Skeletal muscle cell (primary cell): ENCODE data around the gene ECT2.
"Not testable (repeated sequence)": the region's sequence is repeated elsewhere in the genome, so short reads cannot be mapped to it uniquely, and the experiment has no call there.

Experiments
- DNase-seq: peaks from one replicate; pipeline ENCODE4 v3.0.0-alpha.2; 2010; ENCODE audit warnings: low read depth
- H3K4me3 ChIP-seq: 2 replicates; pipeline ENCODE4 v1.5.1; 2011; ENCODE audit warnings: low read depth, mild to moderate bottlenecking, control low read depth, low read length, moderate library complexity

Gene ECT2

DNA sequence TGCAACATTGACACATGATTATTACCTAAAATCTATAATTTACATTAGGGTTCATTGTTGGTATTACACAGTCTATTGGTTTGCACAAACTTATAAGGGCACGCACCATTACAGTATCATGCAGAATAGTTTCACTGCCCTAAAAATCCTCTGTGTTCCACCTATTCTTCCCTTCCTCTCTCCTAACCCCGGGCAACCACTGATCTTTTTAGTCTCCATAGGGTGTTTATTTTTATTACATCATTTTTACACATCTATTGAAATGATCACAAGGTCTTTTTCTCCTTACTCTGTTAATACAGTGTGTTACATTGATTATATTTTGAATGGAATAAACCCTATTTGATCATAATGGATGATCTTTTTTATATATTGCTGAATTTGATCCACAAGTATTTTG is 15.5 kb upstream of the ECT2 start:
- H3K4me3 ChIP-seq = no peak overlapping the region
- no peak for DNase-seq

DNA sequence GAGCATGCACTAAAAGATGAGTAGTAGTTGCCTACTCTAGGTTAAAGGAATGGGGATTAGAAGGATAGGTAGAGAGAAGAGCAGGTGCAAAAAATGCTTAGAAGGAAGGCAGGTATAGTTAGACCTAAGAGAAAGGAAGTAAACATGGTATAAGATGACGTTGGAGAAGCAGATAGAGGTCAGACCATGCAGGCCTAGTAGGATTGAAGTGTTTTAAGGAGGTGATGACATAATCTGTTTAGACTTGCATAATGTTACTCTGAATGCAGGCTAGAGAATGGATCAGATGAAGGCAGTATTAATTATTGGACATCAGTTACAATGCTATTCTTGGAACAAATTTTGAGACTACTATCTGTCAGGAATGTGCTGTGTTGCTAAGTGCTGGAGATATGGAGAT is 11.1 kb upstream of the ECT2 start:
- no peak overlapping the region for H3K4me3 ChIP-seq
- DNase-seq = no peak

DNA sequence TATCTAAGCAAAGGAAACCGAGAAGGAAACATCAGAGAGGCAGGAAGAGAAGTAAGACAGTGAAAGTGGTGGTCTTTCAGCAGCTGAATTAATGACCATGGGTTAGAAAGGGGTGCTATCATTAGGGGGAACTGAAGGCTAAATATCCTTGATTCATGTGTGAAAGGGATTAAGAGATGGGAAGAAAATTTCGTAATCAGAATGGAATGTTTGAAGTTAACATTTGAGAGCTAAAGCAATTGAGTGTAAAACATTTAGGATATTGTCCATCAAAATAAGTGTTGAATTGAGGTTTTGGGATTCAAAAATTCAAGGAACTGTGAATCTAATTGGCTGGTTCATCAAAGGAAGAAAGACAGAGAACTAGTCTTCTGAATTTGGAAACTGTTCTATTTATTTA is 4.1 kb upstream of the ECT2 start:
- no peak for DNase-seq

DNA sequence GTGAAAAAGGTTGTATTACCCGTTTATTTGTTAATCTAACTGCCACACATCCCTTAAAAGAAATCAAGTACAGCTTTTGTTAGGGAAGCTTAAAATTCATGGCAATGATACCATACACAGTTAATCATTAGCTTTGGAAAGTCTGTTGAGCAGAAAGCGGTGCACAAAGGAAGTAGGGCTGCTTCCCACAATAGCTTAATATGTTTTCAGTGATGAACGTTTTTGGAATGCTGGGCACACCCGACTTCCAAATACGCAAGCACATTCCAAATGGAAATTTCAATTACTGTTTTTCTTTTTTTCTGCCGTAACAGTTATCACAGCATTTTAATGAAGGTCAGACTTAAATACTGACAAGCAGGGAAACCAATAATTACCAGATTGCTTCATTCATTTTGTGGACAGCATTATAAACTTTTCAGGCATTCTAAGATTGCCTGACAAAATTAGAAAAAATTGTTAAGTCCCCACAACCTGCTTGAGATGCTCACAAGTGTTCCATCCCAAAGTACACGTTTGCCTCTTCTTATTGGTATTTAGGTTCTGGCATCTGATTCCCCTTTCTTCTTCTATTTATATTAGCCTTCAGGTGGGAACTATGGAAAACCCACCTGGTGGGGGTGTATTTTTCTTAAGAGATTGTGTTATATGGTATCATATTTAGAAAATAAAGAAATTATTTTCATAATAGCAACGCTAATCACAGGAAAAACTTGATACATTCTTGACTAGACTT is 1.1 kb upstream of the ECT2 start:
- H3K4me3 ChIP-seq = peak overlapping the region; percentile 96
- peak; percentile 76 for DNase-seq

More for the DNA sequence above, 4.1 kb upstream of the ECT2 start:
- no peak overlapping the region for H3K4me3 ChIP-seq

DNA sequence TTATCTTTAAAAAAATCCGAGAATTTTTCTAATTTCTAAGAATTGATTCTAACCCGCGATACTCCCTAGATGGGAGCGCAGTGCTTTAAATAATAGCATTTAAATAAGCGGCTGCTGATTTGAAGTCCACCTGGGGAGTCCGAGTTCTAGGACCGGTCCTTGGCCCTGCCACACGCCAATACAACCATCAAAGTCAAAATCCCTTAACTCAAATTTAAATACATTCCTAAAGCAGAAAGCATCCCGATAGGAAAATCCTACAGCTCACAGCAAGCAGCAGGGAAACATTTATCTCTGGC is 508 bp upstream of the ECT2 start:
- no peak for DNase-seq
- peak overlapping the region; percentile 96 for H3K4me3 ChIP-seq

DNA sequence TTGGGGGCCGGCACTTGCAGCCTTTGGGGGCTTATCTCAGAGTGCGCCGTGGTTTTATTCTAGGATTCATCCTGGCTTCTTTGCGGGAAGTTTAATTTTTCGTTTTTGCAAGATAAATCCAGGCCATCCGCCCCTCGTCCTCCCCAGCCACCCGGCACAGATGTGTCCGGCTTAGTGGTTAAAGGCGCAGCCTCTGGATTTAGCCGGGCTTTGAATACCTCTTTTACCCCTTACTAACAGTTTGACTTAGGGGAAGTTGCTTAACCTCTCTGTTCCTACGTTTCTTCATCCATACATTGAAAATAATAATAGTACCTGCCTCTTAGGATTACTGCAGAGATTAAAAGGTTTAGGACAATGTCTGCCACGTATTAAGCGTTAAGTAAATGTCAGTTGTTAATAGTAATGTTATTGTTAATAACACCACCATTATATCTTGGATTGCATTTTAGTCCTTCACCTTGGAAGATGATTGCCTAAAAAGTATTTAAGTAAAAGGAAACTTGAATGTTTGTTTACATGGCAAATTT is 714 bp downstream of the ECT2 start:
- peak overlapping the region; percentile 96 for H3K4me3 ChIP-seq
- no peak for DNase-seq

DNA sequence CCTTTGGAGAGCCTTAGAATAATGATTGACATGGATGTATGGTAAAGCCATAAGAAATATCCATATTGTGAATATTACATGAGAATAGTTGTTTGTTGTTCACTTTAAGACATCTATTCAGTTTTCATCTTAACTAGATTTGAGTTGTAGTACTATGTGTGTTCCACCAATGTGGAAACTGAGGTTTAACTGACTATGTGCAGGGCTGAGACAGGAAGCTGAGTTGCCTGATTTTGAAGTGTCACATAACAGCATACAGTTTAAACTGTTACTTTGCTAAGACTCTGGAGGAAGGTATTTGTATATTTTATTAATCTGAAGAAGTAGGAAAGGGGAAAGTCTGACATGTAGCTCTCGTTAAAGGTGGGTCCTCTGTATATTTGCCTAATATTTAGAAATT is 2.1 kb downstream of the ECT2 start:
- DNase-seq = no peak
- H3K4me3 ChIP-seq = no peak overlapping the region

DNA sequence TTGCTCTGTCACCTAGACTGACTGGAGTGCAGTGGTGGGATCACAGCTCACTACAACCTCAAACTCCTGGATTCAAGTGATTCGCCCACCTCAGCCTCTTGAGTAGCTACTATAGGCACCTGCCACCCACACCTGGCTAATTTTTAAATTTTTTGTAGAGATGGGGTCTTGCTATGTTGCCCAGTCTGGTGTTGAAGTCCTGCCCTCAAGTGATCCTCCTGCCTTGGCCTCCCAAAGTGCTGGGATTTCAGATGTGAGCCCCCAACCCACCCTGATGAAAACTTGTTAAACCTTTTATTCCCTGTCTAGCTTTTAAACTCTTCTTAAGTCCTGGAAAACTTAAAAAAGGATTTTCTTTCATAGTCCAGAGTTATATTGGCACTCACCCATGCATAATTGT is 2.6 kb downstream of the ECT2 start:
- no peak overlapping the region for H3K4me3 ChIP-seq
- DNase-seq = no peak

DNA sequence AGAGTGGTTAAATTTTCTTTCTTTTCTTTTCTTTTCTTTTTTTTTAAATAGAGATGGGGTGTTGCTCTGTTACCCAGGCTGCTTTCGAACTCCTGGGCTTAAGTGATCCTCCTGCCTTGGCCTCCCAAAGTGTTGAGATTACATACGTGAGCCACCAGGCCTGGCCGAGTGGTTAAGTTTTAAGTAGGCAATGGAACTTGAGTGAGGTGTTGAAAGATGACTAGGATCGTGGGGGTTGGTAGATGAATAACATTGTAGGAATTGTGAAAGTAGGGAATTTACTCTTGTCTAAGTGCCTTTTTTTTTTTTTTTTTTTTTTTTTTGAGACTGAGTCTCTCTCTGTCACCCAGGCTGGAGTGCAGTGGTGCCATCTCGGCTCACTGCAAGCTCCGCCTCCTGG is 9.9 kb downstream of the ECT2 start:
- DNase-seq = peak; percentile 65
- H3K4me3 ChIP-seq = not testable (repeated sequence)

DNA sequence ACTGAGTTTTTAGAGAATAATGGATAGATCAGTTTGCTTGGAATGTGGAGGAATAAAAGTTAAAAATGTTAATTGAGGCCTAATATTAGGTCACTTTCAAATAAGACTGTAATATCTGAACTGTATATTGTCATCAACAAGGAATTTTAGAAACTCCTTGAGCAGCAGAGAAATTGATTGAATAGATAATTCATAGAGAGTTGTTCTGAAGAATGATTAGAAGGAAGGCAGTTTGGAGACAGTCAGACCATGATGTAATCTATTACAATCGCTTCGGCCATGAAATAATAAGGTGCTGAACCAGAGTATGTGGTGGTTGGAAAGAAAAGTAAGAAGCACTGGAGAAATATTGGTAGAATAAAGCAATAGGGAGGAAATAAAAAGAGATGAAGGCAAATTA is 15.7 kb downstream of the ECT2 start:
- DNase-seq = no peak
- no peak overlapping the region for H3K4me3 ChIP-seq

DNA sequence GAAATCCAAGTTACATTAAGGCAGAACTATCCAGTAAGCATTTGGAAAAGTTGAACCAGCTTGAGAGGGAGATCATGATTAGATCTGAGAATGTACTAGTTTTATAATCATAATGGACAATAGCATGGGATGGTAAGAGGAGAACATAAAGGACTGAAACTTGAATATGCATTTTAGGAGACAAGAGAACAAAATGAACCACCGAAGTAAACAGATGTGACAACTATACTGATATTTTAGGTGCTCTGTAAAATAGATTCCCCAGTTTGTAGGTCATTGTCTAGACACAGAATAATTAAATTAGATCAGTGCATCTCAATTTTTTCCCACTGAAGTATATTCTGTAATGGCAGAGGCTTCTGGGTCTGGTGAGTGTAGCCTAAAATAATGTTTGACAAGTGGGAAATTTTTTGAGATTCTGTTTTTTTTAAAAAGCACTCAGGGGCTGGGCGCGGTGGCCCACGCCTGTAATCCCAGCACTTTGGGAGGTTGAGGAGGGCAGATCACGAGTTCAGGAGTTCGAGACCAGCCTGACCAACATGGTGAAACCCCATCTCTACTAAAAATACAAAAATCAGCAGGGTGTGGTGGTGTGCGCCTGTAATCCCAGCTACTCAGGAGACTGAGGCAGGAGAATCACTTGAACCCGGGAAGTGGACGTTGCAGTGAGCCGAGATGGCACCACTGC is 16.3 kb downstream of the ECT2 start:
- no peak for DNase-seq
- no peak overlapping the region for H3K4me3 ChIP-seq

DNA sequence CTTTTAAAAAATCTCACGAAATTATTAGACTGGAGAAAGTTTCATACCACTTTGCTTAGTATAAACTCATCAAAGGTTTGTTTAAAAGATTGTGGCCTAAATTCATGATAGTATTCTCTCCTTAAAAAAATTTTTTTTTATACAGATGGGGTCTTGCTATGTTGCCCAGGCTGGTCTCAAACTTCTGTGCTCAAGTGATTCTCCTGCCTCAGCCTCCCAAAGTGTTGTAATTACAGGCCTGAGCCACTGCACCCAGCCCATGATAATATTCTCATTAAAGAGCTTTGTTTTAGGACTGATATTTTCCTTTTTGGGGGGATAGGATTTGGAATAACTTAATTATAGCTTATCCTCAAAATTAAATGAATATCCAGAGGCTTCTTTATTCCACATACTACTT is 19.9 kb downstream of the ECT2 start:
- H3K4me3 ChIP-seq = no peak overlapping the region
- no peak for DNase-seq

DNA sequence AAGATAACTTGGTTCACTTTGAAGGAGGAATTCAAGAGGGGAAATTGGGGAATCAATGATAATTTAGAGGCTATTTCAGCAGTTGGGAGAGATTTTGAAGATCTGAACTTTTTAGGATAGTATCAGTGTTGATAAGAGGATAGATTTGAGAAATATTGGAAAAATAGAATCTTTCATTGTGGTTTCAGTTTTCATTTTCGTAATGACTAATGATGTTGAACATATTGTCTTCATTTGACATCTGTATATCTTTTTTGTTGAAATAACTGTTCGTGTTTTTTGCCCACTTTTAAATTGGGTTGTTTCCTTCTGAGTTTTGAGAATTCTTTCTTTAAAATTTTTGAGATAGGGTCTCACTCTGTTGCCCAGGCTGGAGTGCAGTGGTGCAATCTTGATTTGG is 21.1 kb downstream of the ECT2 start:
- DNase-seq = no peak
- H3K4me3 ChIP-seq = no peak overlapping the region

DNA sequence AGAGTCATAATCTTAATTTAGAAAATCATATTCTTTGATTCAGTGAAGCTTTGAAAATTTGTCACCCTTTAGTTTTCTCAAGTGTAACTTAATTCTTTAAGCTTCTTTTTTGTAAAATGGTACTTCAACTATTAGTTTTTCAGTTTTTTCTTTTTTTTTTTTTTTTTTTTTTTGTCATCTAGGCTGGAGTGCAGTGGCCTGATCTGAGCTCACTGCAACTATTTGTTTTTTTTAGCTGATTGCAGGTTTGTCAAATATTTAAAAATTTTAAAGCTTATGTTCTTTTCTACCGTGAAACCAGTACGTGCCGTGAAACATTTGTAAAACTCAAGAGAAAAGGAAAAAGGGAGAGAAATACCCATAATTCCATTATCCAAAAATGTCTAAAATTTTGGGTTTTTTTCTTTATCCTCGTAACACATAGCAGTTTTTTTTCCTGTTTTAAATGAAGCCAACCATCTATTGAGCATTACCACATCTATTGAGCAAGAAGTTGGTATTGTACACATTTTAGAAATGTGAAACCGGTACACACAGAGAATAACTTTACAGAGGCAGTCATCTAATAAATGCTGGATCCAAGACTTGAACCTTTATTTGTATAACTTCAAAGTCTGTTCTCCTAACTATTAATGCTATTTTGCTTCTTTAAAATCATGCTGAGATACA is 25.7 kb downstream of the ECT2 start:
- DNase-seq = no peak
- H3K4me3 ChIP-seq = no peak overlapping the region

DNA sequence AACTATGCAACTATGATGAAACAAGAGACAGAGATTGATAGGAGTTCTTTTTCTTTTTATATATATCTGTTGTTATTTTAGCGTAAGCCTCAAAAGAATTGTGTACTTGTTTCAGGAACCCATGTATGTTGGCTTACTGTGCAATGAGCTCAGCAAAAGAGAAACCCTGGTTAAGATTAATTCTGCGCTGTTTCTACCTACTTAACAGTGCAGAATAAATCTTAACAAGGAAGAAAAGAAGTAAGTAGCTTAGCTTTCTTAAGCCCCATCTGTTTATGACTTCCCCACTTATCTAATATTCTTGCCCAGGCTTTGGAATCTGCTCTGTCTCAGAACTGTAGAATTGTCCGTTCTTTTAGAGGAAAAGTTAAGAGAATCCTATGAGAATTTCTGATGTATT is 27.4 kb downstream of the ECT2 start:
- DNase-seq = no peak
- no peak overlapping the region for H3K4me3 ChIP-seq

DNA sequence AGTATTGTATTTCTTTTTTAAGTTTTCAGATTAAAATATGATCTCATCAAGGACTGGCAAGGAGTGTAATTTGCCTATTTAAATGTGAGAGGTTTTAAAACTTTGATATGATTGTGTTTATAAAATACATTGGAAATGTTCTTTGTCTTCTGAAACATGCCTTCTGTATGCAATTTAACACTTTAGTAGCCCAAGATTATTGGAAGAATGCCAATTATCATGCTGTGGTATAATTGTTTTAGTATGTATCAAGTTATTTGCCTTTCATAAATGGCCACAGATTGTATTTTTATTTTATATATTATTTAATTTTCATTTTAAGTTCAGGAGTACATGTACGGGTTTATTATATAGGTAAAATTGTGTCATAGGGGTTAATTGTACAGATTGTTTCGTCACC is 31.7 kb downstream of the ECT2 start:
- no peak for DNase-seq
- no peak overlapping the region for H3K4me3 ChIP-seq

DNA sequence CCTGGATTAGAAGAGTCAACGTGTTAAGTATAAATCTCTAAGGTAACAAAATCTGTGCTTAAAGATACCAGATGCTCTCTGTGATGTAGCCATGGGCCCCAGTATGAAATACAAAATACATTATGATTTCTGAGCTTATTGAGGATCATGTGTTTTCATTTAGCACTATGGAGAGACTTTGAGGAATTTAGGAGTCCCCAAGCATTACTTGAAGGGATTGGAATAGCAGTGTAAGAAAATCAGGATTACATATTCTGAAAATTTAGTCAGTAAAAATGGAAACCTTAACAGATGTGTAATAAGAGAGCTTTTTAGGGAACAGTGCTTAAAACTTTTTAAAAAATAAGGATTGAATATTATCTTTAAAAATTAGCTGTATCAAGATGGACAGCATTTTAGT is 35.5 kb downstream of the ECT2 start:
- no peak overlapping the region for H3K4me3 ChIP-seq
- DNase-seq = no peak

DNA sequence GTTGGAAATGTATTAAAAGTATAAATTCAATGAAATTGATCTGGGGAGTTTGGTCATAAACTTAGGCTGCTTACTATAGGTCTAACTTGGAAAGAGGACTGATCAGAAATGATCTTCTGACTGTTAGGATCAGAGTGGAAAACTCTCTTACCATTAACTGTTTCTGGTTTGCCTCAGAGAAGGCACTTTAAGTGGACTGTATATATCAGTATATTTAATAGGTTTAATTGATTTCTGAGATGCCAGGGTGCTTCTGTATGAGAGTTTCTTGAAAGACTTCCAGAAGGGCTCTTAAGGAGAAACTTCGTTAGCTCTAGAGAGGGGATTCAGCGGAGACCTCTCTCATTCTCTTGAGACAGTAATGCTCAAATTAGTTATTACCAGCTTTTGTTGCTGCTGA is 36.5 kb downstream of the ECT2 start:
- no peak overlapping the region for H3K4me3 ChIP-seq
- DNase-seq = no peak

DNA sequence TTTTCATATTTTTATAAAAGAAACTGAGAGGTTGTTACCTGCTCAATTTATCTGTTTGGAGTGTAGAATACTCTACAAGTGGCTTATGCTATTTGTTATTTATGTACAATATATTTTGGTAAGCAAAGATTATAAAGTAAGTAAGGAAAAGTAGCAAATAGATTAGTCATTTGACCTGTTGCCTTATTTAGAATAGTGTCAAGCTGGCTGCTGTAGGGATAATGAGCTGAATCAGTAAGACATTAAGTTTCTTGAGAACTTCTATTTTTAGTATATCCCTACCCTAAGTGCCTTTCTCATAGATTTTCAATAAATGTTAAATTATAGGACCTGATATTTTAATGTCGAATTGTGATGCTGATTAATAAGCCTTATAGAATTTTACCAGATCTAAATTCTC is 37.2 kb downstream of the ECT2 start:
- H3K4me3 ChIP-seq = no peak overlapping the region
- DNase-seq = peak; percentile 22

DNA sequence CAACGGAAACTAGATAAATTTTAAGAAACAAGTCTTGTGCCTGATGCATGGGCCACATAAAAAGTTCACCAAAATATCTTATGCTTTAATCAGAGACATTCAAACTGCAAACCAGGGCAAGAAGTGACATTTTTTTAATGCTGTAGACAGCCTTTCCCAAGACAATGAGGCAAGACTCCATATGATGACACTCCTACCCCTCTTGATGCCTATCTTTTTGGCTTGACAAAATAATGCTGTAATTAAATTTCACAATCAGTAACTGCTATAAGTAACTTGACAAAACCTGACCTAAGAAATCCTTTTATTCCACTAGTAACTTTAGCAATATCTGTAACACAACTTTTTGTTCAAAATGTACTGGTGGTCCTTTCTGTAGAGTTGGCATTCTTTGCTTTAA is 48.7 kb downstream of the ECT2 start:
- H3K4me3 ChIP-seq = no peak overlapping the region
- DNase-seq = no peak

DNA sequence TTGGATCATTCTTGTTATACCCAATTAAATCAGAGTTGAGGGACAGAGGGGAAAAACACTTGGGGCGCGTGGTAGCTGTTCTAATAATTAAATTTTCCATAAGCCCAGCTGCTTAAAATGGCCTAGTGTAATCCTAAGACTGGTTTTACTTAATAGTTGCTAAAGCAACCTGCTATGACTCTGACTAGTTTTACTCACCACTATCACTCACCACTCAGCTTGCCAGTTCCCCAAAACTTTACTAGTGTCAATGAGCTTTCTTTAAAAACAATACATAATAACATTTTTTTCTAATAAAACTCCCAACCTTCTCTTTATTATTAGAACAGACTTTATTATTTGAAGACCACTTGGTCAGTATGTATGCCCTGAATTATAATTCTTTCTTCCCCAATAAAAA is 49.6 kb downstream of the ECT2 start:
- no peak overlapping the region for H3K4me3 ChIP-seq
- DNase-seq = no peak
